GM19240 (cell line): ENCODE data around the gene DLL1.

Experiments
- DNase-seq: peaks from one replicate; pipeline ENCODE4 v3.0.0; 2011; ENCODE audit warnings: low spot score; ENCODE audit not compliant: insufficient read length

The DLL1 gene

DNA sequence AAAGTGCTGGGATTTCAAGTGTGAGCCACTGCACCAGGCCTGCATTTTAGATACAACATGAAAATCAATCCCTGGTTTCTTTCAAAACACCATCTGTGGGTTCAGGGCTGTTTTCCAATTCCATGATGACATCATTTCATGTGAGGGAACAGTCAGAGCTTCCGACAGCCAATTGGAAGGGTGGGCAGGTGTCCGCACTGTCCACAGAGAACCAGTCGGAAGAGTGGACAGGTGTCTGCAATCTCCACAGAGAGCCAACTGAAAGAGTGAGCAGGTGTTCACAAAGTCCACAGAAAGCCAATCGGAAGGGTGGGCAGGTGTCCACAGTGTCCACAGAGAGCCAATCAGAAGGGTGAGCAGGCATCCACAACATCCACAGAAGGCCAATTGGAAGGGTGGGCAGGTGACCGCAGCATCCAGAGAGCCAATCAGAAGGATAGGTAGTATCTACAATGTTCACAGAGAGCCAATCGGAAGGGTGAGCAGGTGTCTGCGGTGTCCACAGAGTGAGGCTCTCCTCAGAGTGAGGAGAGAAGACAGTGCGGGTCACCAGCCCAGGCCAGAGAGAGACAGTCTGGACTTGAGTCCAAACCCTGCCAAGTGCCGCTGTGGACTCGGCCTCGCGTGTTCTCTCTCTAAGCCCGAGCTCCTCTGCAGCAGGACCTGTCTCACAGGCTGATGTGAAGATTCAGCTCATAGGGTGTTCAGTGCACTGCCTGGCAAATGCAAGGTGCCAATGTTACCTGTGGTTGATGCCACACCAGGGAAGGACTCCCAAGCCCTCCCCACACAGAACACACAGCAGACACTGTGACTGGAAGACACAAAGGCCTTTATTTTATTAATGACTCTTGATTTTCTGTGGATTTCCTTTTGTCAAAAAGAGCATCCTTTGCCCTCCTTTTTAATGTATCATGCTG is 57.3 kb downstream of the DLL1 start:
- DNase-seq, result no peak
